GM19397 (cell line): ENCODE data around the gene SVBP.

Experiments
- ATAC-seq: cut with Tn5 transposase; IDR thresholded peaks from one replicate; pipeline ENCODE4 v1.9.1; 2021; ENCODE audit warnings: mild to moderate bottlenecking, moderate library complexity; ENCODE audit not compliant: unreplicated experiment

The SVBP gene

DNA sequence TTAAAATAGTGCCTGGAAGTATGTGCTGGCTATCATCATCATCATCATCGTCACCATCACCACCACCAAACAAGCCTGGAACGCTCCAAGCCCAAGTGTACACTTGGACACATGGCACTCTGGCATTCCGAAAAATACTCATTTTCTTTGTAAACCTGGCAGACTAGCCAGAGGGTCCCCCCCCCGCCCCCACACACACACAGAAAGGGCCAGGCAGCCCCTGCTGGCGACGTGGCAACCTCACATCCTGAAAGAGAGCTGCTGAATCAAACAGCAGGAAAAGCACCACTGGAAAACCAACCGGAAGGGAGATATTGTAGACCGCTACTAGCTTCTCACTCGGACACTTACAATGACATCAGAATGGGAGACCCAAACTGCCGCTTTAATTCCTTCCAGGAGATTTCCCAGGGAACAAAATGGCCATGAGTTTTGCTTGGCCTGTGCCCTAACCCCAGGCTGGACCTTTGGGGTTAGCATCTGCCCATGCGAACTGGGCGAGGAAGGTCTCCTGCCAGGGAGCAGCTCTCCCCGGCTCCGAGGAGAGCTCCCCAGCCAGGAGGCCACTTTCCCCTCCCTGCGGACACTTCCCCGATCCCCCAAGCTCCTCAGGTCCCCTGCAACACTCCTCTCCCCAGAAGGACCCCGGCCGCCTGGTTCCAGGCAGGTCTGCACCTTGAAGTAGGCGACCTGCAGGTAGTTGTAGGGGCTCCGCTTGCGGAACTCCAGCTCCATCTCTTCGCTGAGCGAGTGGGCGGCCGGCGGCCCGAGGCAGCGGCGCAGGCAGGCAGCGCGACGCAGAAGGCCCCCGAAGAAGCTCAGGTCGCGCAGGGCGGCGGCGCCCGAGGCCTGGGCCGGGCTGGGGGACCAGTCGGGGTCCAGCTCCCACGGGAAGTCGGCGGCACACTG is 51.1 kb downstream of the SVBP start:
- ATAC-seq = peak; percentile 19

DNA sequence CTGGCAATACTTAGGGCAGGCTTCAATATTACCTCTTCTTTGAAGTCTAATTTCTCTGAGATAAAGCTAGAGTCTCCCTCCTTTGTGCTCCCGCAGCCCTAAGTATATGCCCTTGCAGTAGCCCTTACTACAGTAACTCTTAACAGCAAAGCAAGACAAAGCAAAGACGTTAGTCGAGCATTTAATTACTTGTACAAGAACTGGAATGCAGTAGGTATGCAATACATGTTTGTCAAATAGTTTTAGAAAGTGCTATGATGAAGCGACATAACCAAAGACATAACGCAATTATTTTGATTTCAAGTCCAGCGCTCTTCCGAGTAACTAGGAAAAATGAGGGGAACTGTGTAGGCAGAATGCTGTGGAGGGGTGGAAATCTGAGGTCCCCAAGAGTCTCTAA is 51.9 kb downstream of the SVBP start:
- no peak for ATAC-seq

DNA sequence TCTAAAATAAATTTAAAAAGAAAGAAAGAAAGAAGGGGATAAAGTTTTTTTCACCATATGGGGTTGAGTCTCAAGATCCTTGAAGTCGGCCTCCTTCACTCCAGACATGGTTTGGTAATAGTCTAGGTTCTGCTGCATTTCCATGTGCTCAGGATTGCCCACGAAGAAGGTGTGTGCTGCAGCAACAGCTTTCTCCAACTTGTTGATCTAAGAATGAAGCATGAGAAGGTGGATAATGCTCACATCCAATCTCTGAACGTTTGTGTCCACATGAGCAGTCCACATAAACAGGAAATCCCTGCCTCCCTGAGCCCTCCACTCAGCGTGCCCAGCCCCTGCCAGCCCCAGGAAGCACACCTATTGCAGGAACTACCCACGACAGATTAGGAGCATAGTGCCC is 54.9 kb downstream of the SVBP start:
- ATAC-seq = no peak

DNA sequence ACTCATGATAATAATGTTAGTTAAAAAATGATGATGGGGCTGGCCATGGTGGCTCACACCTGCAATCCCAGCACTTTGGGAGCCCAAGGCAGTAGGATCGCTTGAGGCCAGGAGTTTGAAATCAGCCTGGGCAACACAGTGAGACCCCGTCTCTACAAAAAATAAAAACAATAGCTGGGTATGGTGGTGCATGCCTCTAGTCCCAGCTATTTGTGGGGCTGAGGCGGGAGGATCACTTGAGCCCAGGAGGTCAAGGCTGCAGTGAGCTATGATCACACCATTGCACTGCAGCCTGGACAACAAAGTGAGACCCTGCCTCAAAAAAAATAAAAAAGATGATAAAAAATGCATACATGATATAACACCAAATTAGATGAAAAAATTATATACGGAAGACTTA is 55.6 kb downstream of the SVBP start:
- ATAC-seq = no peak

DNA sequence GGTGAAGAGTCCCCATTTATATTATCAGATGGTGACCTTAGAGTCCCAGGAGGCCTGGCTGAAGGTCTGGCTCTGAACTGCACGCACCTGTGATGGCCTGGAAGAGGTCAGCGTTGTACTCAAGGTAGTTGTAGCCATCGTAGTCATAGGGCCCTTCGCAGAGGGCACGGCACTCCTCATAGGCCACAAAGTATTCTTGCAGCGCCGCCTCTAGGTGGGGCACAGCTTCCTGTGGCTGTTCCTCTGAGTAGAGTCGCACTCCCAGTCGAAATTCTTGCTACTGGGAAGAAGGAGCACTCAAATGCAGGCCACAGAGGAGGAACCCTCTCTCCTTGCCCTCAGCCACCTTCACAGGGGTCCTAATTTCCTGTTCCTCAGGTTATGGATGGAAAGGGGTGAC is 58.1 kb downstream of the SVBP start:
- ATAC-seq = no peak

DNA sequence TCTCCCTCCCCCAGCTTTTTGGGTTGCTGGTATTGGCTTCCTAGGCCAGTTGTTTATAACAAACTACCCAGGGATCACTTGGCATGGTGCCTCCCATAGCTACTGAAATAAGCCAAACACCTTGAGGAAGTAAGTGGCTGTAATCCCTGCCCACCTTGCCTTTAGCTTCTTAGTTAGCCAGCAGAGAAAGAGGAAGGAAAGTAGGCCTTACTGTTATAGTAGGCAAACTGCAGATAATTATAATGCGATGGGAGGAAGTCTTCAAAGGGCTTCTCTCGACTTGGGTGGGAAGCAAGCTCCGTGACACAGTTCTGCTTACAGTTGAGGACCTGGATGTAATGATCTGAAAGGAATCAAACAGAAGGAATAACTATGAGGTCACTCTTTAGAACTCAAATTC is 58.6 kb downstream of the SVBP start:
- ATAC-seq = no peak

DNA sequence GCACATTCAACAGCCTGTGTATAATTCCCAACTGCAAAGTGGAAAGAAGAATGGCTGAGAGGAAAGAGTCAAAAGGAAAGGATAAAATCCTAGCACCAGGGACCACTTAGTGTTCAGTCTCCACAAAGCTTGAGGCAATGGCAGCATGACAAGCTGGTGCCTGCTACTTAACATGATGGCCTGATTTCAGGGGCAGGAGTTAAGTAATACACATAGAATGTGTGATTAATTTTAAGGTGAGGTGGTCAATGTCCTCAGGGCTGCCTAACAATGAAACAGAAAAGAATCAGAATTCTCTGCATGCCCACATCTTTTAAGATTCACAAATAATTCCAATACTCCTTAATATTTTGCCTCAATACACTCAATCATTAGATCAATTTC is 59.3 kb downstream of the SVBP start:
- ATAC-seq = no peak
